Vagina (tissue), 2 donors: ENCODE data around the gene SNAPC3.

Experiments
- CTCF ChIP-seq, 3 experiments: fragments of 450-650 bp in 2 of 3; fragments of 200-600 bp in 1 of 3; sonication (generic) in 1 of 3; IDR thresholded peaks; one replicate each; pipeline ENCODE4 v1.5.1; 2017 to 2019; ENCODE audit warnings: antibody characterized with exemption in 3 of 3, mild to moderate bottlenecking in 2 of 3, moderate library complexity in 2 of 3
- POLR2A ChIP-seq, 2 donors: fragments of 450-650 bp; IDR thresholded peaks; one replicate each; pipeline ENCODE4 v1.6.1; 2017; ENCODE audit warnings: antibody characterized with exemption in 2 of 2, mild to moderate bottlenecking in 2 of 2, moderate library complexity in 2 of 2
- POLR2AphosphoS5 ChIP-seq, 2 donors: sonication (generic); formaldehyde crosslinking; IDR thresholded peaks; one replicate each; pipeline ENCODE4 v1.9.0; 2017; ENCODE audit warnings: antibody characterized with exemption in 2 of 2, mild to moderate bottlenecking in 2 of 2, low read depth in 1 of 2; ENCODE audit not compliant: insufficient read depth in 1 of 2

- TF ChIP-seq CTCF (IDR thresholded peaks at IDR 0.05) (no peak), POLR2A (IDR thresholded peaks at IDR 0.05) (no peak), POLR2AphosphoS5 (IDR thresholded peaks at IDR 0.05; ENCODE audit: insufficient read depth in 1 of 2, low read depth in 1 of 2) (no peak)
Measured at GRCh38 chr9:15469862-15470261, 47.2 kb downstream of the SNAPC3 start.
